Mammary epithelial cell (primary cell): ENCODE data around the gene SCML1.

ENCODE experiments used
- CTCF ChIP-seq, 2 donors: IDR thresholded peaks in 1 of 2; conservative IDR thresholded peaks in 1 of 2; 2 replicates each; pipeline ENCODE4 v1.5.1; 2011 to 2012; ENCODE audit warnings: inconsistent platforms in 2 of 2, low read length in 2 of 2, mild to moderate bottlenecking in 2 of 2, control low read depth in 1 of 2, low read depth in 1 of 2; ENCODE audit not compliant: insufficient read depth in 1 of 2; ENCODE audit errors: extremely low read depth in 1 of 2
- EZH2 ChIP-seq: IDR thresholded peaks from 2 replicates; pipeline ENCODE4 v1.6.1; 2012; ENCODE audit warnings: low read length, inconsistent platforms, borderline replicate concordance

DNA sequence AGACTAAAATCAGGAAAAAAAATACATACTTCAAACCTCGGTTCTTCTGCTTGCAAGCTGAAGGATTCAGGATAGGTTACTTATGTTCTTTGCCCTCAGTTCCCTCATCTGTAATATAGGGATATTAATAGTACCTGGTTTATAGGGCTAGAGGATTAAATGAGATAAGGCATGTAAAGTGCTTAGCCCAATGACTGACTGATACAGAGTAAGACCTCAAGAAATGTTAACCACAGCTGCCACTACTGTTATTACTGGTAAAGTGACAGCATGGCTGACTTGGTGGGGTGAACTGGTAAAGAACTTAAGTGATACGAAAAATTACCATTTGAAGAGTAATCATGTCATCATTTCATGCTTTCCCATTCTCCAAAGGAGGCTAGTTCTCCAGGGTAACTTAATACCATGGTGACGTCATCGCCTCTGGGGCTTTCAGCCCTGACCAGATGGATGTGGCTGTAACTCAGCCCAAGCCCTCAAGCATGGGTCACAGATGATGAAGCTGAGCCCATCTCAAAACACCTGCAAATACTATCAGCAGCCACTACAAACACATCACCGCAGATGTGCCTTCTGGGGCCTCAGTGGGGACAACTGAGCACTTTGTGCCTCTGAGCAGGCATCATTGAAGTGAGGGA, 44.5 kb upstream of the SCML1 start:
- TF ChIP-seq CTCF (conservative IDR thresholded peaks at IDR 0.05 in 1 of 2, IDR thresholded peaks at IDR 0.05 in 1 of 2; ENCODE audit: extremely low read depth in 1 of 2, insufficient read depth in 1 of 2, low read depth in 1 of 2, low read length in 2 of 2) (no peak), EZH2 (no peak)
